ENCODE data around the gene SEC61A2. TPM values are rescaled to one million over a fixed set of nuclear protein-coding genes. Genes with fewer than 3 reads are reported as not detected.

The SEC61A2 gene
- total and polyA plus RNA-seq, 2 of the 4 experiments (the other 2 are of a cell fraction), result 6.8 to 10.3 TPM

DNA sequence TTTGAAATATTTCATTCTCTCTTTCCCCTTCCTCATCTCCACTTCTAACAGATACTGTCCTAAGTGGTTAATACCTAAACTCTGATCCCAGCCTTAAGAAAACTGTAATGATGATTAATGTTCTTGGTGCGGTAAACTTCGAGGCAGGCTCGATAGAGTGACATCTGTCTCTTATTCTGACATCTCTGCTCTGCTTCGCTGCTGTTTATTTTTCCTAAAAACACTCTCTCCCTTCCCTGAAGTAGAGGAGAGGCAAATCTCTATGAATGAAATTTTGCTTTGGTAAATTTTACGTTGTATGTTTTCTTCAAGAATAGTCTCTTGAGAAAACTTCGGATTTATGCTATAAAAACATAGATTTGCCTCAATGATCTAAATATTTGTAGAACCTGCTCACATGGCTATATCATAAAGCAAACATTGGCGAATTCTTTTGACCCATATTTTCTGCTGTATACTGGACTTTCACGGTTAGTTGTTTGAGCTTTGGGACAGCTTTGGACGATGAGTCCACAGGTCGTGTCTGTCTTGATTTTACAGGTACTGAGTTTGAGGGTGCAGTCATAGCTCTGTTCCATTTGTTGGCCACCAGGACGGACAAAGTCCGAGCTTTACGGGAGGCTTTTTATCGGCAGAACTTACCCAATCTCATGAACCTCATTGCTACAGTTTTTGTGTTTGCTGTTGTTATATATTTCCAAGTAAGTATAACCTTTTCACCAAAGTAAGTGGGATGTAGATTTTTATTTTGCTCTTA, 27.1 kb downstream of the SEC61A2 start:
- Histone ChIP-seq H4K20me1 (ENCODE audit: insufficient read depth, low read length) (no peaks in the 10 kb centered on the region), H2BK20ac (ENCODE audit: low read depth, low read length) (no peak overlapping the region), H2BK120ac (ENCODE audit: low read depth, low read length) (no peak overlapping the region), H3K9ac (ENCODE audit: low read depth, low read length) (no peak overlapping the region), H3K23ac (ENCODE audit: low read depth, low read length) (no peak overlapping the region), H2AK5ac (ENCODE audit: low read depth, low read length) (no peak overlapping the region), H4K91ac (ENCODE audit: insufficient read depth, low read depth, low read length) (no peak overlapping the region), H4K8ac (ENCODE audit: low read depth in 2 of 2, low read length in 2 of 2) (no peak overlapping the region), H4K5ac (ENCODE audit: low read depth, low read length) (no peak overlapping the region), H3K36me3 (ENCODE audit: control insufficient read depth, insufficient read depth, low read length) (peaks cover 30% of the 10 kb centered on the region), H3K56ac (ENCODE audit: extremely low read depth, insufficient read depth, low read length) (no peak overlapping the region), H2BK5ac (ENCODE audit: low read depth, low read length, poor library complexity, severe bottlenecking) (no peak overlapping the region), H3K27ac (ENCODE audit: insufficient read depth, low read length) (no peak overlapping the region), H3K79me1 (ENCODE audit: low read depth in 1 of 2, low read length in 2 of 2) (peaks cover 0 to 11% of the 10 kb centered on the region in 2 experiments; a peak in 1 of 4 replicates), H3K4me1 (ENCODE audit: control insufficient read depth, insufficient read depth, low read length) (no peaks in the 10 kb centered on the region), H2AFZ (replicated peaks; ENCODE audit: low read length, poor library complexity) (no peak overlapping the region), H3K4ac (ENCODE audit: low read depth, low read length) (no peak overlapping the region), H2AK9ac (replicated peaks; ENCODE audit: low read depth, low read length, poor library complexity) (no peak overlapping the region), H3K4me3 (ENCODE audit: insufficient read depth, low read depth, low read length) (no peak overlapping the region), H3K14ac (replicated peaks; ENCODE audit: low read depth, low read length) (no peak overlapping the region), H3K9me1 (ENCODE audit: insufficient read depth, low read length) (peaks cover 6% of the 10 kb centered on the region), H3K9me3 (ENCODE audit: control insufficient read depth, insufficient read depth, low read length) (no peaks in the 10 kb centered on the region), H3K4me2 (ENCODE audit: low read depth, low read length) (no peak overlapping the region), H3K27me3 (ENCODE audit: control insufficient read depth, insufficient read depth, low read length) (no peaks in the 10 kb centered on the region), H3K18ac (ENCODE audit: low read depth, low read length) (no peak overlapping the region), H2BK15ac (ENCODE audit: low read depth, low read length) (no peak overlapping the region)
- in situ Hi-C loops (cut with MboI; ENCODE audit: low sequenced_read_pairs), result no loop called here
- no peak for DNase-seq
- TF ChIP-seq CEBPB (IDR thresholded peaks at IDR 0.05; ENCODE audit: low read depth, low read length), result no peak
- TF ChIP-seq, protein P1, sequence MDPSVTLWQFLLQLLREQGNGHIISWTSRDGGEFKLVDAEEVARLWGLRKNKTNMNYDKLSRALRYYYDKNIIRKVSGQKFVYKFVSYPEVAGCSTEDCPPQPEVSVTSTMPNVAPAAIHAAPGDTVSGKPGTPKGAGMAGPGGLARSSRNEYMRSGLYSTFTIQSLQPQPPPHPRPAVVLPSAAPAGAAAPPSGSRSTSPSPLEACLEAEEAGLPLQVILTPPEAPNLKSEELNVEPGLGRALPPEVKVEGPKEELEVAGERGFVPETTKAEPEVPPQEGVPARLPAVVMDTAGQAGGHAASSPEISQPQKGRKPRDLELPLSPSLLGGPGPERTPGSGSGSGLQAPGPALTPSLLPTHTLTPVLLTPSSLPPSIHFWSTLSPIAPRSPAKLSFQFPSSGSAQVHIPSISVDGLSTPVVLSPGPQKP (IDR thresholded peaks at IDR 0.05; ENCODE audit: borderline replicate concordance, low read depth, low read length), result no peak
- no peak for TF ChIP-seq MAZ (IDR thresholded peaks at IDR 0.05; ENCODE audit: borderline replicate concordance, low read depth, low read length)
- TF ChIP-seq, protein P2, sequence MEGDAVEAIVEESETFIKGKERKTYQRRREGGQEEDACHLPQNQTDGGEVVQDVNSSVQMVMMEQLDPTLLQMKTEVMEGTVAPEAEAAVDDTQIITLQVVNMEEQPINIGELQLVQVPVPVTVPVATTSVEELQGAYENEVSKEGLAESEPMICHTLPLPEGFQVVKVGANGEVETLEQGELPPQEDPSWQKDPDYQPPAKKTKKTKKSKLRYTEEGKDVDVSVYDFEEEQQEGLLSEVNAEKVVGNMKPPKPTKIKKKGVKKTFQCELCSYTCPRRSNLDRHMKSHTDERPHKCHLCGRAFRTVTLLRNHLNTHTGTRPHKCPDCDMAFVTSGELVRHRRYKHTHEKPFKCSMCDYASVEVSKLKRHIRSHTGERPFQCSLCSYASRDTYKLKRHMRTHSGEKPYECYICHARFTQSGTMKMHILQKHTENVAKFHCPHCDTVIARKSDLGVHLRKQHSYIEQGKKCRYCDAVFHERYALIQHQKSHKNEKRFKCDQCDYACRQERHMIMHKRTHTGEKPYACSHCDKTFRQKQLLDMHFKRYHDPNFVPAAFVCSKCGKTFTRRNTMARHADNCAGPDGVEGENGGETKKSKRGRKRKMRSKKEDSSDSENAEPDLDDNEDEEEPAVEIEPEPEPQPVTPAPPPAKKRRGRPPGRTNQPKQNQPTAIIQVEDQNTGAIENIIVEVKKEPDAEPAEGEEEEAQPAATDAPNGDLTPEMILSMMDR (conservative IDR thresholded peaks at IDR 0.05; ENCODE audit: low read depth, low read length), result no peak
- TF ChIP-seq SMC3 (IDR thresholded peaks at IDR 0.05; ENCODE audit: low read depth, low read length), result no peak
- TF ChIP-seq POLR2A (IDR thresholded peaks at IDR 0.05; ENCODE audit: low read depth, low read length), result no peak
- TF ChIP-seq BHLHE40 (IDR thresholded peaks at IDR 0.05; ENCODE audit: low read depth, low read length), result no peak
- TF ChIP-seq, protein P3, sequence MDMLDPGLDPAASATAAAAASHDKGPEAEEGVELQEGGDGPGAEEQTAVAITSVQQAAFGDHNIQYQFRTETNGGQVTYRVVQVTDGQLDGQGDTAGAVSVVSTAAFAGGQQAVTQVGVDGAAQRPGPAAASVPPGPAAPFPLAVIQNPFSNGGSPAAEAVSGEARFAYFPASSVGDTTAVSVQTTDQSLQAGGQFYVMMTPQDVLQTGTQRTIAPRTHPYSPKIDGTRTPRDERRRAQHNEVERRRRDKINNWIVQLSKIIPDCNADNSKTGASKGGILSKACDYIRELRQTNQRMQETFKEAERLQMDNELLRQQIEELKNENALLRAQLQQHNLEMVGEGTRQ (IDR thresholded peaks at IDR 0.05; ENCODE audit: low read depth, low read length), result no peak
- 75% methylated on average over 2 of the region's 14 CpGs; no CpG with 5 or more reads in 1 of the 2 experiments for WGBS, 2 experiments (ENCODE audit: extremely low coverage in 2 of 2, insufficient read length in 1 of 2)
- no TSS peak for BruUV-seq (replicated peaks)
- ChIA-PET POLR2A (ENCODE audit: unreplicated experiment) (no interaction called here), CTCF (no interaction called here)
- no peak for ATAC-seq (ENCODE audit: low read depth)
- dilution Hi-C loops (cut with HindIII; ENCODE audit: low sequenced_read_pairs, unreplicated experiment), result no loop called here
- intact Hi-C loops (cut with micrococcal nuclease), result loop anchor here (10.0 kb wide), 1 partner anchor 1822 kb away; no protein-coding TSS in a partner anchor
